PC-9 (cell line): ENCODE results near the gene EMX2.

ENCODE experiments used
- CTCF ChIP-seq: fragments of 200-600 bp; sonication (generic); conservative IDR thresholded peaks from 2 replicates; pipeline ENCODE4 v1.6.1; 2017; ENCODE audit warnings: mixed run types, antibody characterized with exemption, mild to moderate bottlenecking, moderate library complexity
- EZH2 ChIP-seq: fragments of 200-600 bp; sonication (generic); IDR thresholded peaks from 2 replicates; pipeline ENCODE4 v1.8.0; 2017; ENCODE audit warnings: antibody characterized with exemption, low read depth

GRCh38 chr10:117533507-117534281 lies 8.9 kb upstream of the EMX2 start:
- TF ChIP-seq EZH2 (no peak), CTCF (no peak)
